ENCODE data around the gene TMEM120B. TPM values are rescaled to one million over a fixed set of nuclear protein-coding genes. Genes with fewer than 3 reads are reported as not detected.

The TMEM120B gene
- total RNA-seq, 1 donor: 8.3 TPM

DNA sequence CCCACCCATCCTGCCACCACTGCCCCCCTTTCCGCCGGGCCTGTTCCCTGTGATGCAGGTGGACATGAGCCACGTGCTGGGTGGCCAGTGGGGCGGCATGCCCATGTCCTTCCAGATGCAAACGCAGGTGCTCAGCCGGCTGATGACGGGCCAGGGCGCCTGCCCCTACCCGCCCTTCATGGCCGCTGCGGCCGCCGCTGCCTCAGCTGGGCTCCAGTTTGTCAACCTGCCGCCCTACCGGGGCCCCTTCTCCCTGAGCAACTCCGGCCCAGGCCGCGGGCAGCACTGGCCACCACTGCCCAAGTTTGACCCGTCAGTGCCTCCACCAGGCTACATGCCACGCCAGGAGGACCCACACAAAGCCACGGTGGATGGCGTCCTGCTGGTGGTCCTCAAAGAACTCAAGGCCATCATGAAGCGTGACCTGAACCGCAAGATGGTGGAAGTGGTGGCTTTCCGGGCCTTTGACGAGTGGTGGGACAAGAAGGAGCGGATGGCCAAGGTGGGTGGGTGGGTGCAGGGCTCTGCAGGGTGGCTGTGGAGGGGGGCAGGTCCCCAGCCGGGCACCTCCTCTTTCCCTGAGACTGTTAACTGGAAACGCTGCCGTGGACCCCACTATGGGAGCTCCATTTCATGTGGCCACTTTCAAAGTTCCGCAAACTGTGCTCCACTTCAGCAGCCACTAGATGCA, 102.0 kb downstream of the TMEM120B start:
- Histone ChIP-seq H2AFZ (ENCODE audit: low read length) (no peak overlapping the region), H3K27ac (ENCODE audit: low read depth, low read length) (no peak overlapping the region), H3K9me3 (ENCODE audit: low read depth, low read length) (no peaks in the 10 kb centered on the region), H3K4me3 (ENCODE audit: insufficient read depth, low read length) (no peak overlapping the region), H3K27me3 (ENCODE audit: insufficient read depth, low read length) (no peaks in the 10 kb centered on the region), H3K79me2 (ENCODE audit: insufficient read depth, low read length) (peaks cover 78% of the 10 kb centered on the region), H4K20me1 (ENCODE audit: insufficient read depth, low read length) (peaks cover 46% of the 10 kb centered on the region), H3K4me1 (ENCODE audit: insufficient read depth, low read length) (peaks cover 22% of the 10 kb centered on the region), H3K4me2 (ENCODE audit: insufficient read depth, low read length) (no peak overlapping the region), H3K36me3 (ENCODE audit: insufficient read depth, low read length) (peaks cover 71% of the 10 kb centered on the region)
- TF ChIP-seq CTCF (IDR thresholded peaks at IDR 0.05; ENCODE audit: extremely low read depth, low read depth, low read length): no peak
- no peak for DNase-seq (ENCODE audit: insufficient read length, low spot score, missing footprints)

DNA sequence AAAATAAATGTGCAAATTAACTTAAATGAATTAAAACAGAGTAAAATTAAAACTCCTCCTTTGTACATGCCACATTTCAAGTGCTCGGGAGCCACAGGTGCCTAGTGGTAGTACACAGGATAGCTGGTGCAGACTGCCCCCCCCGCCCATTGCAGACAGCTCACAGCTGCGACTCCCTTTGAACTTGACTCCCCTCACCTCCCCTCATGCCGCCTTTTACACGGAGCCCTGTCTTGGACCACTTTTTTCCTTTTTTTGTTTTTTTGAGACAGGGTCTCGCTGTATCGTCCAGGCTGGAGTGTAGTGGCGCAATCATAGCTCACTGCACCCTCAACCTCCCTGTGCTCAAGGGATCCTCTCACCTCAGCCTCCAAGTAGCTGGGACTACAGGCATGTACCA, 102.7 kb downstream of the TMEM120B start:
- Histone ChIP-seq H4K20me1 (ENCODE audit: insufficient read depth, low read length) (peaks cover 49% of the 10 kb centered on the region), H3K27me3 (ENCODE audit: insufficient read depth, low read length) (no peaks in the 10 kb centered on the region), H3K4me1 (ENCODE audit: insufficient read depth, low read length) (peaks cover 22% of the 10 kb centered on the region), H3K4me2 (ENCODE audit: insufficient read depth, low read length) (no peak overlapping the region), H3K9me3 (ENCODE audit: low read depth, low read length) (no peaks in the 10 kb centered on the region), H3K36me3 (ENCODE audit: insufficient read depth, low read length) (peaks cover 74% of the 10 kb centered on the region), H2AFZ (ENCODE audit: low read length) (no peak overlapping the region), H3K4me3 (ENCODE audit: insufficient read depth, low read length) (no peak overlapping the region), H3K79me2 (ENCODE audit: insufficient read depth, low read length) (peaks cover 76% of the 10 kb centered on the region), H3K27ac (ENCODE audit: low read depth, low read length) (no peak overlapping the region)
- no peak for DNase-seq (ENCODE audit: insufficient read length, low spot score, missing footprints)
- TF ChIP-seq CTCF (IDR thresholded peaks at IDR 0.05; ENCODE audit: extremely low read depth, low read depth, low read length): no peak

- DNase-seq (ENCODE audit: insufficient read length, low spot score, missing footprints): peak; percentile 45
- H3K4me2 ChIP-seq (ENCODE audit: insufficient read depth, low read length): no peak overlapping the region
- H3K9me3 ChIP-seq (ENCODE audit: low read depth, low read length): no peaks in the 10 kb centered on the region
- no peak overlapping the region for H3K4me3 ChIP-seq (ENCODE audit: insufficient read depth, low read length)
- H3K36me3 ChIP-seq (ENCODE audit: insufficient read depth, low read length): peaks cover 79% of the 10 kb centered on the region
- no peak for TF ChIP-seq CTCF (IDR thresholded peaks at IDR 0.05; ENCODE audit: extremely low read depth, low read depth, low read length)
- H3K79me2 ChIP-seq (ENCODE audit: insufficient read depth, low read length): peaks cover 61% of the 10 kb centered on the region
- H3K27ac ChIP-seq (ENCODE audit: low read depth, low read length): no peak overlapping the region
- no peaks in the 10 kb centered on the region for H3K27me3 ChIP-seq (ENCODE audit: insufficient read depth, low read length)
- H2AFZ ChIP-seq (ENCODE audit: low read length): no peak overlapping the region
- peaks cover 10% of the 10 kb centered on the region for H3K4me1 ChIP-seq (ENCODE audit: insufficient read depth, low read length)
- peaks cover 35% of the 10 kb centered on the region for H4K20me1 ChIP-seq (ENCODE audit: insufficient read depth, low read length)
These were observed 104.5 kb downstream of the TMEM120B start for GRCh38 chr12:121816925-121817647.

- Histone ChIP-seq H2AFZ (ENCODE audit: low read length) (no peak overlapping the region), H3K4me3 (ENCODE audit: insufficient read depth, low read length) (no peak overlapping the region), H3K36me3 (ENCODE audit: insufficient read depth, low read length) (peaks cover 84% of the 10 kb centered on the region), H3K27ac (ENCODE audit: low read depth, low read length) (no peak overlapping the region), H3K27me3 (ENCODE audit: insufficient read depth, low read length) (no peaks in the 10 kb centered on the region), H4K20me1 (ENCODE audit: insufficient read depth, low read length) (peaks cover 29% of the 10 kb centered on the region), H3K9me3 (ENCODE audit: low read depth, low read length) (no peaks in the 10 kb centered on the region), H3K4me2 (ENCODE audit: insufficient read depth, low read length) (no peak overlapping the region), H3K4me1 (ENCODE audit: insufficient read depth, low read length) (peaks cover 5% of the 10 kb centered on the region), H3K79me2 (ENCODE audit: insufficient read depth, low read length) (peaks cover 55% of the 10 kb centered on the region)
- no peak for TF ChIP-seq CTCF (IDR thresholded peaks at IDR 0.05; ENCODE audit: extremely low read depth, low read depth, low read length)
- DNase-seq (ENCODE audit: insufficient read length, low spot score, missing footprints): peak; percentile 79
These were observed 105.1 kb downstream of the TMEM120B start for GRCh38 chr12:121817648-121818043.

Data from osteoblast (primary cell).